ENCODE data around the gene MOK.

MOK gene

DNA sequence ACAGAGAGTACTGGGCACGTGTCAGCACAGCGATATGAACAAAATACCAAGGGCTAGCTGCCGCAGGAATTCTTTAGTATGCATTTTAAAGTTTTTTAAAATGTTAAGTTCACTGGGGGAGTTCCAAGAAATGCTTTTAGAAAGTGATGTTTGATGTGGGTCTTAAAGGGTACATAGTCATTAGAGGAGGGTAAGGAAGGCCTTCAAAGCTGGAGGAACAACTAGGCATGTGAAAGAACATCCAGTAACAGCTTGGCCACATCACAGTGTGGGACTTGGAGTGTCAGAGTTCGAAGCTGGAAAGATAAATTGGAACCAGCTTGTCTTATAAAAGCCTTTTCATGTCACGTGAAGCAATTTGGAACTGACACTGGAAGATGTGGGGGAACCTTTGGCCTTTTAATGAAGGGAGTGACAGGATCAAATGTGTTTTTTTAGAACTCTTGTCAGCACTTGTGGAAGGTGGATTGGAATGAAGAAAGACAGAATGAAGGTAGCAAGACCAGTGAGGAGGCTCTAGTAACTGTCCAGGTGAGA, 107.6 kb downstream of the MOK start:
- H3K27ac ChIP-seq = no peak overlapping the region
- no peaks in the 10 kb centered on the region for H3K9me3 ChIP-seq (ENCODE audit: severe bottlenecking)
- DNase-seq = no peak
- no peak overlapping the region for H3K4me3 ChIP-seq (ENCODE audit: low read depth, low read length)
- no peak for TF ChIP-seq CTCF (IDR thresholded peaks at IDR 0.05; ENCODE audit: low read depth, low read length)
- peaks cover 38% of the 10 kb centered on the region for H3K36me3 ChIP-seq
- H3K27me3 ChIP-seq (ENCODE audit: insufficient read depth, low read depth, severe bottlenecking) = no peaks in the 10 kb centered on the region

DNA sequence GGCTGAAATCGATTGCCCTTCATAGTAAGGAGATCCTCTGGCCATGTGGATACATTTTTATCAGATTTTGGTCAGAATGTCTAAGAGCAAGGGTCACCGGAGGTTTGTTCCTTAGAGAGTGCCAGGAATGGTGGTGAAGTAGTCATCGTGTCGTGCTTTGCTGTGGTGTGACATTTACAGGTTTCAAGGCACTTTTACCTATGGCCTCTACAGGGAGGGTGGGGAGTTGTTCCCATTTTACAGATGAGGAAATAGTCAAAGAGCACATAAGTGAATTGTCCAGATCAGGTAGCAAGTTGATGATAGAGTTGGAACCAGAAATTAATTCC, 108.1 kb downstream of the MOK start:
- Histone ChIP-seq H3K4me3 (ENCODE audit: low read depth, low read length) (no peak overlapping the region), H3K27ac (peak overlapping the region; percentile 28; the same call in 1 of the 2 replicates), H3K27me3 (ENCODE audit: insufficient read depth, low read depth, severe bottlenecking) (no peaks in the 10 kb centered on the region), H3K36me3 (peaks cover 38% of the 10 kb centered on the region), H3K9me3 (ENCODE audit: severe bottlenecking) (no peaks in the 10 kb centered on the region)
- no peak for TF ChIP-seq CTCF (IDR thresholded peaks at IDR 0.05; ENCODE audit: low read depth, low read length)
- no peak for DNase-seq

- no peaks in the 10 kb centered on the region for H3K9me3 ChIP-seq (ENCODE audit: severe bottlenecking)
- peak overlapping the region; percentile 28; the same call in 1 of the 2 replicates for H3K27ac ChIP-seq
- TF ChIP-seq CTCF (IDR thresholded peaks at IDR 0.05; ENCODE audit: low read depth, low read length) = no peak
- H3K4me3 ChIP-seq (ENCODE audit: low read depth, low read length) = no peak overlapping the region
- H3K36me3 ChIP-seq = peaks cover 38% of the 10 kb centered on the region
- no peaks in the 10 kb centered on the region for H3K27me3 ChIP-seq (ENCODE audit: insufficient read depth, low read depth, severe bottlenecking)
- DNase-seq = no peak
Observed at GRCh38 chr14:102196039-102196901, 108.7 kb downstream of the MOK start.

DNA sequence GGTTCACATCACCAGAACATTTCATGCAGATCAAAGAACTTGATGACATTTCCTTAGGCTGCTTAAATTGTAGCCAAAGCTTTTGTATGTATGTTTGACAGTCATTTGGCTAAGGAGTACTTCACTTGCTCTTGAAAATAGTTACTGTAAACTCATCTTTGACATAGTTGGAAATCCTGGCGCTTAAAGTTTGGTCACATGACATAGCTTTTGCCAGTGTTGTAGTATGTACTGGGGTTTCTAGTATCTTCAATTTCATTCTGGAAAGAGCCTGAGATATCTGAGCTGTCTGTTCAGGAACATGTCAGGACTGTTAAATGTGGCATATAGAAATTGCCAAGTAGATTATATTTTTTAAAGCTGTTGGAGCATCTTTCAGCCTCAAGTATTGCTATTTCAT, 109.5 kb downstream of the MOK start:
- no peak for DNase-seq
- Histone ChIP-seq H3K27ac (no peak overlapping the region), H3K9me3 (ENCODE audit: severe bottlenecking) (no peaks in the 10 kb centered on the region), H3K4me3 (ENCODE audit: low read depth, low read length) (no peak overlapping the region), H3K27me3 (ENCODE audit: insufficient read depth, low read depth, severe bottlenecking) (no peaks in the 10 kb centered on the region), H3K36me3 (peaks cover 35% of the 10 kb centered on the region)
- no peak for TF ChIP-seq CTCF (IDR thresholded peaks at IDR 0.05; ENCODE audit: low read depth, low read length)

GRCh38 chr14:102194856-102195255, 110.1 kb downstream of the MOK start:
- Histone ChIP-seq H3K9me3 (ENCODE audit: severe bottlenecking) (no peaks in the 10 kb centered on the region), H3K4me3 (ENCODE audit: low read depth, low read length) (no peak overlapping the region), H3K27ac (no peak overlapping the region), H3K36me3 (peaks cover 33% of the 10 kb centered on the region), H3K27me3 (ENCODE audit: insufficient read depth, low read depth, severe bottlenecking) (no peaks in the 10 kb centered on the region)
- no peak for DNase-seq
- no peak for TF ChIP-seq CTCF (IDR thresholded peaks at IDR 0.05; ENCODE audit: low read depth, low read length)
